HG02938 (cell line): ENCODE data around the gene ZNF524.
A peak's percentile ranks its signal among the peaks of the same experiment; 100 is the strongest.
"Not testable (repeated sequence)": the region's sequence is repeated elsewhere in the genome, so short reads cannot be mapped to it uniquely, and the experiment has no call there.

Source experiments
- ATAC-seq: cut with Tn5 transposase; IDR thresholded peaks from one replicate; pipeline ENCODE4 v1.9.1; 2021; ENCODE audit warnings: mild to moderate bottlenecking, moderate library complexity; ENCODE audit not compliant: unreplicated experiment

ZNF524 gene

GRCh38 chr19:55599842-55600661 is at the start of gene ZNF524:
ZNF524 (plus strand) TSS chr19:55600288; CDS start chr19:55602113, 1,825 bp downstream.
- peak; percentile 41 for ATAC-seq

- no peak for ATAC-seq
These were observed 49.8 kb upstream of the ZNF524 start for GRCh38 chr19:55550321-55550650.

GRCh38 chr19:55552206-55552605 is 47.9 kb upstream of the ZNF524 start:
- ATAC-seq: no peak

- ATAC-seq: no peak
These were observed 47.5 kb upstream of the ZNF524 start for GRCh38 chr19:55552620-55553019.

- no peak for ATAC-seq
These were observed 46.6 kb upstream of the ZNF524 start for GRCh38 chr19:55553217-55554182.

- no peak for ATAC-seq
These were observed 45.8 kb upstream of the ZNF524 start for GRCh38 chr19:55554302-55554701.

- ATAC-seq: no peak
These were observed 45.3 kb upstream of the ZNF524 start for GRCh38 chr19:55554741-55555152.

GRCh38 chr19:55559684-55560083 is 40.4 kb upstream of the ZNF524 start:
- no peak for ATAC-seq

- ATAC-seq: no peak
These were observed 36.8 kb upstream of the ZNF524 start for GRCh38 chr19:55563261-55563690.

GRCh38 chr19:55566823-55567222 is 33.3 kb upstream of the ZNF524 start:
- ATAC-seq: no peak

- ATAC-seq: no peak
These were observed 32.3 kb upstream of the ZNF524 start for GRCh38 chr19:55567708-55568328.

GRCh38 chr19:55569477-55569876 is 30.6 kb upstream of the ZNF524 start:
- not testable (repeated sequence) for ATAC-seq

- ATAC-seq: not testable (repeated sequence)
These were observed 26.2 kb upstream of the ZNF524 start for GRCh38 chr19:55573929-55574328.

GRCh38 chr19:55576746-55577145 is 23.3 kb upstream of the ZNF524 start:
- ATAC-seq: no peak

- no peak for ATAC-seq
These were observed 21.9 kb upstream of the ZNF524 start for GRCh38 chr19:55578031-55578760.

- no peak for ATAC-seq
These were observed 21.0 kb upstream of the ZNF524 start for GRCh38 chr19:55578761-55579747.

- ATAC-seq: no peak
These were observed 20.1 kb upstream of the ZNF524 start for GRCh38 chr19:55579766-55580621.

- no peak for ATAC-seq
These were observed 19.4 kb upstream of the ZNF524 start, which contains the start of gene ZNF579 for GRCh38 chr19:55580628-55581144. ZNF579 (minus strand) TSS chr19:55580848; CDS start chr19:55579639, 1,209 bp downstream.
